CD4-positive, CD25-positive, alpha-beta regulatory T cell (primary cell): ENCODE data around the gene HSPB7. TPM values are rescaled to one million over a fixed set of nuclear protein-coding genes. Genes with fewer than 3 reads are reported as not detected.
A peak's percentile ranks its signal among the peaks of the same experiment; 100 is the strongest.
"Not testable (repeated sequence)": the region's sequence is repeated elsewhere in the genome, so short reads cannot be mapped to it uniquely, and the experiment has no call there.

Source experiments
- ATAC-seq, 2 donors: fragments of 150-1000 bp; cut with Tn5 transposase; one replicate each; pipeline ENCODE4 v1.10.0; 2021; ENCODE audit warnings: low read depth in 2 of 2, moderate number of reproducible peaks in 2 of 2, moderate library complexity in 1 of 2
- DNase-seq, 3 donors: peaks; one replicate each; pipeline versions ENCODE4 v3.0.0 to v3.0.0-alpha.2; 2012 to 2022; ENCODE audit warnings: mixed read lengths in 1 of 3
- H3K27ac ChIP-seq: one replicate; pipeline ENCODE4 v1.7.0; 2013; ENCODE audit warnings: mild to moderate bottlenecking, low read length; ENCODE audit not compliant: insufficient read depth, poor library complexity, severe bottlenecking
- H3K27me3 ChIP-seq: one replicate; pipeline ENCODE4 v1.7.0; 2013; ENCODE audit warnings: low read length; ENCODE audit not compliant: control insufficient read depth, insufficient read depth
- H3K36me3 ChIP-seq: one replicate; pipeline ENCODE4 v1.7.0; 2013; ENCODE audit warnings: mild to moderate bottlenecking, low read length, moderate library complexity; ENCODE audit not compliant: control insufficient read depth, insufficient read depth
- H3K4me1 ChIP-seq: 2 replicates; pipeline ENCODE4 v1.7.0; 2013; ENCODE audit warnings: mild to moderate bottlenecking, low read length; ENCODE audit not compliant: insufficient read depth, control insufficient read depth, poor library complexity, severe bottlenecking
- H3K4me3 ChIP-seq: one replicate; pipeline ENCODE4 v1.7.0; 2013; ENCODE audit warnings: low read depth, mild to moderate bottlenecking, low read length, moderate library complexity
- H3K9me3 ChIP-seq, 2 experiments: 1 replicate in 1 of 2; 2 replicates in 1 of 2; pipeline ENCODE4 v1.7.0; 2013; ENCODE audit warnings: low read length in 2 of 2, mild to moderate bottlenecking in 1 of 2, moderate library complexity in 1 of 2; ENCODE audit not compliant: control insufficient read depth in 2 of 2
- H3K27ac Mint-ChIP-seq, 3 donors: one replicate each; pipeline ENCODE4 v1.8.0; 2020 to 2022; ENCODE audit warnings: mild to moderate bottlenecking in 3 of 3, mixed read lengths in 3 of 3, moderate library complexity in 2 of 3
- H3K27me3 Mint-ChIP-seq: one replicate; pipeline ENCODE4 v1.8.0; 2022; ENCODE audit warnings: mild to moderate bottlenecking, mixed read lengths
- H3K36me3 Mint-ChIP-seq: one replicate; pipeline ENCODE4 v1.8.0; 2020; ENCODE audit warnings: mixed read lengths
- H3K4me1 Mint-ChIP-seq, 4 donors: one replicate each; pipeline ENCODE4 v1.8.0; 2020 to 2022; ENCODE audit warnings: mixed read lengths in 4 of 4, mild to moderate bottlenecking in 1 of 4
- H3K4me3 Mint-ChIP-seq, 4 donors: one replicate each; pipeline ENCODE4 v1.8.0; 2020 to 2022; ENCODE audit warnings: mild to moderate bottlenecking in 4 of 4, mixed read lengths in 4 of 4, moderate library complexity in 3 of 4
- H3K9me3 Mint-ChIP-seq, 7 donors: one replicate each; pipeline ENCODE4 v1.8.0; 2020 to 2022; ENCODE audit warnings: mixed read lengths in 7 of 7, mild to moderate bottlenecking in 3 of 7, moderate library complexity in 2 of 7
- polyA plus RNA-seq, 4 donors: library from polyadenylated mRNA; unstranded; fragments of 300-500 nt; fragmentation: Illumina TruSeq; gene quantifications; one replicate each; pipeline ENCODE4 v1.2.3, GENCODE V29; 2021
- total RNA-seq: library from RNA; stranded (reverse); gene quantifications from one replicate; pipeline ENCODE4 v1.2.3, GENCODE V29; 2022

Gene HSPB7
- total and polyA plus RNA-seq, 5 donors from 2014 or later: not detected

GRCh38 chr1:16007671-16008341, 10.0 kb downstream of the HSPB7 start:
- Mint-ChIP-seq H3K36me3 (no peaks in the 10 kb centered on the region), H3K27ac (no peak overlapping the region), H3K27me3 (peaks cover 9% of the 10 kb centered on the region), H3K9me3 (no peaks in the 10 kb centered on the region), H3K4me3 (no peak overlapping the region), H3K4me1 (peaks cover 0 to 7% (median 1%) of the 10 kb centered on the region in 4 donors)
- H3K9me3 ChIP-seq: no peaks in the 10 kb centered on the region
- no peaks in the 10 kb centered on the region for H3K27me3 ChIP-seq
- no peak overlapping the region for H3K27ac ChIP-seq
- H3K36me3 ChIP-seq: no peaks in the 10 kb centered on the region
- ATAC-seq (no peak), DNase-seq (no peak)
- H3K4me1 ChIP-seq: peaks cover 7% of the 10 kb centered on the region
- H3K4me3 ChIP-seq: no peak overlapping the region

DNA sequence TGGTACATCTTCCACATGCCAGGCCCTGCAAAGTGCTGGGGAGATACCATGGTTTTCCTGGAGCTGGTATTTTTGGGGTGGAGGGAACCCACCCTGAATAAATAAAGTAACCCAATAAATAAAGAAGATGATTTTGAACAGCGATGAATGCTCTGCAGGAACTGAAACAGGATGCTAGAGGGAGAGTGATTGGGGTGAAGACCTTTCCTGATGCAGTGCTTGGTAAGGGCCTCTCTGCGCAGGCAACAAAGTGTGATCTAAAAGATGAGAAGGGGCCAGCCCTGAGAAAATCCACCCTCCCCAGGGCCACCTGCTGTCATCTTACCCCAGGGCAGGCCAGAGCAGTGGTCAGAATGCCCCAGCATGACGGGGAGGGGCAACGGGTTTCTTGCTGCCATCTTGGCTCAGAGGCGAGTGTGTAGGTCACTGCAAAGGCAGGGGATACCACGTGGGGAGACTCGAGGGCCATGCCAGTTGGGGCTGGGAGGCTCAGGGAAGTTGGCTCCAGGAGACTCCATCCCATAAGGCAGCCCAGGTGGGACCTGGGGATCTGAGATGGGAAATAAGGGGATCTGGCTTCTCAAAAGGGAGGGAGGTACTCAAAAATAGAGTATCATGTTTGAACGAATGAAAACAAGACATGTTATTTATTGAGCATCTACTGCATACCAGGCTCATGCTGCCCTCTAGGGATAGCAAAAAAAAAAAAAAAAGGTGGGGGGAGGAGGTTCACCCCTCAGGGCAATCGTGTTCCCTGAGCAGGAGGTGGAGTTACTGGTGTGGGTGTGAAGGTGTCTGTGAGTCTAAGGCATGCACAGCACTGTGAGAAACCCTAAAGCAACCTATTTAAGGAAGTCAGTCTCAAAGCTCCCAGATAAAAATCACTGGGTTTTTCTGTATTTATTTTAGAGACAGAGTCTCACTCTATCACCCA, 11.0 kb downstream of the HSPB7 start:
- Histone ChIP-seq H3K4me1 (no peaks in the 10 kb centered on the region), H3K27ac (no peak overlapping the region), H3K27me3 (no peaks in the 10 kb centered on the region), H3K9me3 (no peaks in the 10 kb centered on the region), H3K4me3 (no peak overlapping the region), H3K36me3 (no peaks in the 10 kb centered on the region)
- no peak overlapping the region for H3K27ac Mint-ChIP-seq
- H3K27me3 Mint-ChIP-seq: peaks cover 4% of the 10 kb centered on the region
- no peaks in the 10 kb centered on the region for H3K36me3 Mint-ChIP-seq
- H3K4me1 Mint-ChIP-seq: peaks cover 0 to 3% (median 0%) of the 10 kb centered on the region in 4 donors
- ATAC-seq (no peak), DNase-seq (peak in 1 of 3 donors; percentile 38)
- H3K9me3 Mint-ChIP-seq: no peaks in the 10 kb centered on the region
- no peak overlapping the region for H3K4me3 Mint-ChIP-seq

- Histone ChIP-seq H3K4me1 (no peaks in the 10 kb centered on the region), H3K4me3 (no peak overlapping the region), H3K36me3 (no peaks in the 10 kb centered on the region), H3K9me3 (no peaks in the 10 kb centered on the region), H3K27ac (no peak overlapping the region), H3K27me3 (no peaks in the 10 kb centered on the region)
- no peak overlapping the region for H3K4me3 Mint-ChIP-seq
- H3K4me1 Mint-ChIP-seq: peaks cover 0 to 3% (median 0%) of the 10 kb centered on the region in 4 donors
- DNase-seq (no peak), ATAC-seq (no peak)
- no peaks in the 10 kb centered on the region for H3K9me3 Mint-ChIP-seq
- H3K27me3 Mint-ChIP-seq: peaks cover 4% of the 10 kb centered on the region
- H3K36me3 Mint-ChIP-seq: no peaks in the 10 kb centered on the region
- no peak overlapping the region for H3K27ac Mint-ChIP-seq
These were observed 11.8 kb downstream of the HSPB7 start for GRCh38 chr1:16006010-16006409.

DNA sequence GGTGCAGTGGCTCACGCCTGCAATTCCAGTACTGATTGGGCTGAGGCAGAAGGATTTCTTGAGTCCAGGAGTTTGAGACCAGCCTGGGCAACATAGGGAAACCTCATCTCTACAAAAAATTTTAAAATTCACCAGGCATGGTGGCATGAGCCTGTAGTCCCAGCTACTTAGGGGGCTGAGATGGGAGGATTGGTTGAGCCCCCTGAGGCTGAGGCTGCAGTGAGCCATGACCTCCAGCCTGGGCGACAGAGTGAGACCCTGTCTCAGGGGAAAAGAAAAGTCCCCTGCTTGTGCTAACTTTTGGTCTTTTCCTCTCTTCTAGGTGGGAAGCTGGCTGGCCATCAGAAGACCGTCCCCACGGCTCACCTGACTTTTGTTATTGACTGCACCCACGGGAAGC, 12.2 kb downstream of the HSPB7 start:
- Histone ChIP-seq H3K27me3 (no peaks in the 10 kb centered on the region), H3K4me1 (no peaks in the 10 kb centered on the region), H3K4me3 (no peak overlapping the region), H3K27ac (no peak overlapping the region), H3K9me3 (no peaks in the 10 kb centered on the region), H3K36me3 (no peaks in the 10 kb centered on the region)
- no peaks in the 10 kb centered on the region for H3K36me3 Mint-ChIP-seq
- H3K4me3 Mint-ChIP-seq: no peak overlapping the region
- DNase-seq (no peak), ATAC-seq (no peak)
- no peak overlapping the region for H3K27ac Mint-ChIP-seq
- H3K9me3 Mint-ChIP-seq: no peaks in the 10 kb centered on the region
- peaks cover 8% of the 10 kb centered on the region for H3K27me3 Mint-ChIP-seq
- peaks cover 0 to 3% (median 0%) of the 10 kb centered on the region in 4 donors for H3K4me1 Mint-ChIP-seq

DNA sequence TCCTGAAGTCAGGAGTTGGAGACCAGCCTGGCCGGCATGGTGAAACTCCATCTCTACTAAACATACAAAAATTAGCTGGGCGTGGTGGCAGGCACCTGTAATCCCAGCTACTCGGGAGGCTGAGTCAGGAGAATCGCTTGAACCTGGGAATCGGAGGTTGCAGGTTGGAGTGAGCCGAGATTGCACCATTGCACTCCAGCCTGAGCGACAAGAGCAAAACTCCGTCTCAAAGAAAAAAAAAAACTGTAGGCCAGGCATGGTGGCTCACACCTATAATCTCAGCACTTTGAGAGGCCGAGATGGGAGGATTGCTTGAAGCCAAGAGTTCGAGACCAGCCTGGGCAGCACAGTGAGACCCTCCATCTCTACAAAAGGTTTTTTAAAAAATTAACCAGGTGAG, 16.6 kb downstream of the HSPB7 start:
- H3K27ac ChIP-seq, ATAC-seq, H3K36me3 Mint-ChIP-seq, H3K27ac Mint-ChIP-seq, H3K4me1 ChIP-seq, H3K27me3 ChIP-seq, H3K4me1 Mint-ChIP-seq, H3K4me3 Mint-ChIP-seq, H3K36me3 ChIP-seq, DNase-seq, H3K4me3 ChIP-seq, H3K9me3 ChIP-seq, H3K9me3 Mint-ChIP-seq: not testable (repeated sequence)
- peaks cover 13% of the 10 kb centered on the region for H3K27me3 Mint-ChIP-seq

DNA sequence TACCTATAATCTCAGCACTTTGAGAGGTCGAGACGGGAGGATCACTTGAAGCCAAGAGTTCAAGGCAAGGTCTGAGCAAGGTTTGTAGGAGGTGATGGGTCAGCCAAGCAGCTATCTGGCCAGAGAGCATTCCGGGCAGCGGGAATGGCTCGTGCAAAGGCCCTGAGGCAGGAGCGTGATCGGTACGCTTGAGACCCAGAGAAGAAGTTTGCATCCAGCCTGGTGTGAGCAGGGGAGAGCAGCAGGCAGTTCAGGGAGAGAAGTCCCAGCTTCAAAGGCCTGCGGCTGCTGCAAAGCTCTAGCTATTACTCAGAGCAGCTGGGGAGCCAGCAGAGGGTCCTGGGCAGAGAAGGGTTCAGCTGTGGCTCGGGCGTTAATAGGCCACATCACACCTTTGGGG, 18.9 kb downstream of the HSPB7 start:
- Mint-ChIP-seq H3K27me3 (peaks cover 13% of the 10 kb centered on the region), H3K4me1 (no peaks in the 10 kb centered on the region), H3K4me3 (no peak overlapping the region), H3K9me3 (no peaks in the 10 kb centered on the region), H3K27ac (no peak overlapping the region), H3K36me3 (no peaks in the 10 kb centered on the region)
- no peaks in the 10 kb centered on the region for H3K9me3 ChIP-seq
- DNase-seq: no peak
- H3K4me3 ChIP-seq: no peak overlapping the region
- no peaks in the 10 kb centered on the region for H3K4me1 ChIP-seq
- H3K27ac ChIP-seq: no peak overlapping the region
- ATAC-seq: no peak
- H3K27me3 ChIP-seq: no peaks in the 10 kb centered on the region
- no peaks in the 10 kb centered on the region for H3K36me3 ChIP-seq

- ATAC-seq (no peak), DNase-seq (no peak)
- no peaks in the 10 kb centered on the region for H3K36me3 ChIP-seq
- Mint-ChIP-seq H3K4me3 (no peak overlapping the region), H3K4me1 (no peaks in the 10 kb centered on the region), H3K27me3 (peaks cover 13% of the 10 kb centered on the region), H3K27ac (no peak overlapping the region), H3K36me3 (no peaks in the 10 kb centered on the region), H3K9me3 (no peaks in the 10 kb centered on the region)
- H3K4me1 ChIP-seq: no peaks in the 10 kb centered on the region
- H3K27me3 ChIP-seq: no peaks in the 10 kb centered on the region
- H3K9me3 ChIP-seq: no peaks in the 10 kb centered on the region
- H3K27ac ChIP-seq: no peak overlapping the region
- no peak overlapping the region for H3K4me3 ChIP-seq
These were observed 20.1 kb downstream of the HSPB7 start for GRCh38 chr1:15997637-15998280.
